ENCODE results near the gene DISC1.
"Not testable (repeated sequence)": the region's sequence is repeated elsewhere in the genome, so short reads cannot be mapped to it uniquely, and the experiment has no call there.

Gene DISC1

GRCh38 chr1:231613419-231614349 lies 12.9 kb upstream of the DISC1 start:
- ATAC-seq (ENCODE audit: low read depth) (no peak), DNase-seq (ENCODE audit: low spot score) (no peak)
- no peak for TF ChIP-seq CTCF (IDR thresholded peaks at IDR 0.05; ENCODE audit: poor library complexity, severe bottlenecking)

GRCh38 chr1:231616667-231617066 lies 9.9 kb upstream of the DISC1 start:
- no peaks in the 10 kb centered on the region for H3K36me3 ChIP-seq (ENCODE audit: low read depth)
- TF ChIP-seq CTCF (IDR thresholded peaks at IDR 0.05; ENCODE audit: poor library complexity, severe bottlenecking): no peak
- no peaks in the 10 kb centered on the region for H3K9me3 ChIP-seq (ENCODE audit: severe bottlenecking)
- no peak overlapping the region for H3K27ac ChIP-seq (ENCODE audit: poor library complexity, severe bottlenecking)
- no peak for DNase-seq (ENCODE audit: low spot score)
- no peak overlapping the region for H3K4me3 ChIP-seq (ENCODE audit: severe bottlenecking)
- no peaks in the 10 kb centered on the region for H3K27me3 ChIP-seq (ENCODE audit: insufficient read depth, poor library complexity, severe bottlenecking)
- no peaks in the 10 kb centered on the region for H3K4me1 ChIP-seq (ENCODE audit: insufficient read depth, poor library complexity, severe bottlenecking)
- no peak for ATAC-seq (ENCODE audit: low read depth)

More at GRCh38 chr1:231613419-231614349, 12.9 kb upstream of the DISC1 start:
- H3K9me3 ChIP-seq (ENCODE audit: severe bottlenecking): no peaks in the 10 kb centered on the region
- H3K4me1 ChIP-seq (ENCODE audit: insufficient read depth, poor library complexity, severe bottlenecking): no peaks in the 10 kb centered on the region
- H3K27me3 ChIP-seq (ENCODE audit: insufficient read depth, poor library complexity, severe bottlenecking): no peaks in the 10 kb centered on the region
- H3K27ac ChIP-seq (ENCODE audit: poor library complexity, severe bottlenecking): no peak overlapping the region
- H3K36me3 ChIP-seq (ENCODE audit: low read depth): no peaks in the 10 kb centered on the region
- no peak overlapping the region for H3K4me3 ChIP-seq (ENCODE audit: severe bottlenecking)

- DNase-seq (ENCODE audit: low spot score) (no peak), ATAC-seq (ENCODE audit: low read depth) (no peak)
- no peak overlapping the region for H3K4me3 ChIP-seq (ENCODE audit: severe bottlenecking)
- no peak overlapping the region for H3K27ac ChIP-seq (ENCODE audit: poor library complexity, severe bottlenecking)
- H3K36me3 ChIP-seq (ENCODE audit: low read depth): no peaks in the 10 kb centered on the region
- no peak for TF ChIP-seq CTCF (IDR thresholded peaks at IDR 0.05; ENCODE audit: poor library complexity, severe bottlenecking)
- H3K27me3 ChIP-seq (ENCODE audit: insufficient read depth, poor library complexity, severe bottlenecking): no peaks in the 10 kb centered on the region
- no peaks in the 10 kb centered on the region for H3K4me1 ChIP-seq (ENCODE audit: insufficient read depth, poor library complexity, severe bottlenecking)
- no peaks in the 10 kb centered on the region for H3K9me3 ChIP-seq (ENCODE audit: severe bottlenecking)
These were observed 7.9 kb upstream of the DISC1 start for GRCh38 chr1:231618609-231619256.

- Histone ChIP-seq H3K4me3 (ENCODE audit: severe bottlenecking) (no peak overlapping the region), H3K9me3 (ENCODE audit: severe bottlenecking) (no peaks in the 10 kb centered on the region), H3K36me3 (ENCODE audit: low read depth) (no peaks in the 10 kb centered on the region), H3K27me3 (ENCODE audit: insufficient read depth, poor library complexity, severe bottlenecking) (no peaks in the 10 kb centered on the region), H3K27ac (ENCODE audit: poor library complexity, severe bottlenecking) (no peak overlapping the region), H3K4me1 (ENCODE audit: insufficient read depth, poor library complexity, severe bottlenecking) (no peaks in the 10 kb centered on the region)
- DNase-seq (ENCODE audit: low spot score) (no peak), ATAC-seq (ENCODE audit: low read depth) (no peak)
- TF ChIP-seq CTCF (IDR thresholded peaks at IDR 0.05; ENCODE audit: poor library complexity, severe bottlenecking): no peak
These were observed 7.3 kb upstream of the DISC1 start for GRCh38 chr1:231619257-231619634.

GRCh38 chr1:231625042-231625441 lies 1.5 kb upstream of the DISC1 start:
- H3K4me3 ChIP-seq (ENCODE audit: severe bottlenecking); H3K9me3 ChIP-seq (ENCODE audit: severe bottlenecking); DNase-seq (ENCODE audit: low spot score); ATAC-seq (ENCODE audit: low read depth); H3K27me3 ChIP-seq (ENCODE audit: insufficient read depth, poor library complexity, severe bottlenecking); H3K36me3 ChIP-seq (ENCODE audit: low read depth); H3K27ac ChIP-seq (ENCODE audit: poor library complexity, severe bottlenecking): not testable (repeated sequence)
- H3K4me1 ChIP-seq (ENCODE audit: insufficient read depth, poor library complexity, severe bottlenecking): peaks cover 14% of the 10 kb centered on the region

Data from RWPE2 (cell line).